Brain microvascular endothelial cell (primary cell): ENCODE data around the gene ALDH1A1.

Experiments used
- DNase-seq: peaks from one replicate; pipeline ENCODE4 v3.0.0-alpha.2; 2020
- H3K27ac ChIP-seq: fragments of 250-450 bp; sonication (Bioruptor Pico); 2 replicates; pipeline ENCODE4 v1.5.1; 2020; ENCODE audit warnings: mild to moderate bottlenecking, moderate library complexity
- H3K27me3 ChIP-seq: fragments of 250-450 bp; sonication (Bioruptor Pico); replicated peaks from 2 replicates; pipeline ENCODE4 v1.5.1; 2020; ENCODE audit warnings: mild to moderate bottlenecking
- H3K36me3 ChIP-seq: fragments of 250-450 bp; sonication (Bioruptor Pico); replicated peaks from 2 replicates; pipeline ENCODE4 v1.5.1; 2020; ENCODE audit warnings: mild to moderate bottlenecking
- H3K4me3 ChIP-seq: 2 replicates; pipeline ENCODE4 v1.5.1; 2011; ENCODE audit warnings: low read depth, mild to moderate bottlenecking, control low read depth, low read length, moderate library complexity
- in situ Hi-C: cut with HindIII; loops from 2 replicates; pipeline ENCODE4 v1.10.0; 2017; ENCODE audit warnings: low sequenced_read_pairs, low pct_ligation_motif_present
- TF ChIP-seq, protein P1 (sequence below): IDR thresholded peaks from 2 replicates; pipeline ENCODE4 v1.5.1; 2011; ENCODE audit warnings: low read depth, mild to moderate bottlenecking, moderate library complexity, low read length, control low read depth, inconsistent platforms; ENCODE audit errors: missing control alignments

Gene ALDH1A1

GRCh38 chr9:72855890-72856523 is 96.8 kb downstream of the ALDH1A1 start:
- in situ Hi-C loops: loop anchor here (25.0 kb wide), 1 partner anchor 306 kb away; the partner anchor contains the start of gene ANXA1
- DNase-seq: no peak
- H3K27ac ChIP-seq: no peak overlapping the region
- TF ChIP-seq, protein P1, sequence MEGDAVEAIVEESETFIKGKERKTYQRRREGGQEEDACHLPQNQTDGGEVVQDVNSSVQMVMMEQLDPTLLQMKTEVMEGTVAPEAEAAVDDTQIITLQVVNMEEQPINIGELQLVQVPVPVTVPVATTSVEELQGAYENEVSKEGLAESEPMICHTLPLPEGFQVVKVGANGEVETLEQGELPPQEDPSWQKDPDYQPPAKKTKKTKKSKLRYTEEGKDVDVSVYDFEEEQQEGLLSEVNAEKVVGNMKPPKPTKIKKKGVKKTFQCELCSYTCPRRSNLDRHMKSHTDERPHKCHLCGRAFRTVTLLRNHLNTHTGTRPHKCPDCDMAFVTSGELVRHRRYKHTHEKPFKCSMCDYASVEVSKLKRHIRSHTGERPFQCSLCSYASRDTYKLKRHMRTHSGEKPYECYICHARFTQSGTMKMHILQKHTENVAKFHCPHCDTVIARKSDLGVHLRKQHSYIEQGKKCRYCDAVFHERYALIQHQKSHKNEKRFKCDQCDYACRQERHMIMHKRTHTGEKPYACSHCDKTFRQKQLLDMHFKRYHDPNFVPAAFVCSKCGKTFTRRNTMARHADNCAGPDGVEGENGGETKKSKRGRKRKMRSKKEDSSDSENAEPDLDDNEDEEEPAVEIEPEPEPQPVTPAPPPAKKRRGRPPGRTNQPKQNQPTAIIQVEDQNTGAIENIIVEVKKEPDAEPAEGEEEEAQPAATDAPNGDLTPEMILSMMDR: no peak
- no peaks in the 10 kb centered on the region for H3K36me3 ChIP-seq
- H3K4me3 ChIP-seq: no peak overlapping the region
- H3K27me3 ChIP-seq: no peaks in the 10 kb centered on the region

DNA sequence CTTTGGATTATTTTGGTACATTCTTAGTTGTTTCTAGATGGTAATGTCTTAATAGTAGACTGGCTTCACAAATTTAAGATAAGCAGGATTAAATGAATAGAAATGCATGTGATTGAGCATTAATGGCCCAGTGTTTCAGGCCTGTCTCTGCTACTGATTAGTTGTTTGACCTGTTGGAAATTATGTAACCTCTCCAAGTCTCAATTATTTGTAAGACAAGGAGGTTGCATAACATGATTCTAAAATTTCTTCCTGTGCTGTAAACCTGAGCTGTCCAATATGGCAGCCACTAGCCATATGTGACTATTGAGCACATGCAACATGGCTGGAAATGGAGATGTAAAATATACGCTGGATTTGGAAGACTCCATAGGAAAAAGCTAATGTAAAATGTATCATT is 97.5 kb downstream of the ALDH1A1 start:
- Histone ChIP-seq H3K27ac (no peak overlapping the region), H3K27me3 (no peaks in the 10 kb centered on the region), H3K4me3 (no peak overlapping the region), H3K36me3 (no peaks in the 10 kb centered on the region)
- in situ Hi-C loops: loop anchor here (25.0 kb wide), 1 partner anchor 307 kb away; the partner anchor contains the start of gene ANXA1
- TF ChIP-seq, protein P1: no peak
- DNase-seq: no peak
